Neural progenitor cell (in vitro differentiated cells): Measurements from ENCODE around the gene PSMD3.
"Not testable (repeated sequence)": the region's sequence is repeated elsewhere in the genome, so short reads cannot be mapped to it uniquely, and the experiment has no call there.

ENCODE experiments used
- EZH2 ChIP-seq: fragments of 200-600 bp; sonication (generic); IDR thresholded peaks from 2 replicates; pipeline ENCODE4 v1.6.1; 2017; ENCODE audit warnings: antibody characterized with exemption, mild to moderate bottlenecking, moderate library complexity
- TF ChIP-seq, protein P1 (sequence below): fragments of 200-600 bp; sonication (generic); IDR thresholded peaks from 2 replicates; pipeline ENCODE4 v1.5.1; 2017; ENCODE audit warnings: antibody characterized with exemption, mild to moderate bottlenecking

DNA sequence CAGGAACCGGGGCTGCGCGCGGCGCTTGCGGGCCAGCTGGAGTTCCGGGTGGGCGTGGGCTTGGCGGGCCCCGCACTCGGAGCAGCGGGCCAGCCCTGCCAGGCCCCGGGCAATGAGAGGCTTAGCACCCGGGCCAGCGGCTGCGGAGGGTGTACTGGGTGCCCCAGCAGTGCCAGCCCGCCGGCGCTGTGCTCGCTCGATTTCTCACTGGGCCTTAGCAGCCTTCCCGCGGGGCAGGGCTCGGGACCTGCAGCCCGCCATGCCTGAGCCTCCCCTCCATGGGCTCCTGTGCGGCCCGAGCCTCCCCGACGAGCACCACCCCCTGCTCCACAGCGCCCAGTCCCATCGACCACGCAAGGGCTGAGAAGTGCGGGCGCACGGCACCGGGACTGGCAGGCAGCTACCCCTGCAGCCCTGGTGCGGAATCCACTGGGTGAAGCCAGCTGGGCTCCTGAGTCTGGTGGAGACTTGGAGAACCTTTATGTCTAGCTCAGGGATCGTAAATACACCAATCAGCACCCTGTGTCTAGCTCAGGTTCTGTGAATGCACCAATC lies 30.4 kb downstream of the PSMD3 start:
- TF ChIP-seq, protein P1, sequence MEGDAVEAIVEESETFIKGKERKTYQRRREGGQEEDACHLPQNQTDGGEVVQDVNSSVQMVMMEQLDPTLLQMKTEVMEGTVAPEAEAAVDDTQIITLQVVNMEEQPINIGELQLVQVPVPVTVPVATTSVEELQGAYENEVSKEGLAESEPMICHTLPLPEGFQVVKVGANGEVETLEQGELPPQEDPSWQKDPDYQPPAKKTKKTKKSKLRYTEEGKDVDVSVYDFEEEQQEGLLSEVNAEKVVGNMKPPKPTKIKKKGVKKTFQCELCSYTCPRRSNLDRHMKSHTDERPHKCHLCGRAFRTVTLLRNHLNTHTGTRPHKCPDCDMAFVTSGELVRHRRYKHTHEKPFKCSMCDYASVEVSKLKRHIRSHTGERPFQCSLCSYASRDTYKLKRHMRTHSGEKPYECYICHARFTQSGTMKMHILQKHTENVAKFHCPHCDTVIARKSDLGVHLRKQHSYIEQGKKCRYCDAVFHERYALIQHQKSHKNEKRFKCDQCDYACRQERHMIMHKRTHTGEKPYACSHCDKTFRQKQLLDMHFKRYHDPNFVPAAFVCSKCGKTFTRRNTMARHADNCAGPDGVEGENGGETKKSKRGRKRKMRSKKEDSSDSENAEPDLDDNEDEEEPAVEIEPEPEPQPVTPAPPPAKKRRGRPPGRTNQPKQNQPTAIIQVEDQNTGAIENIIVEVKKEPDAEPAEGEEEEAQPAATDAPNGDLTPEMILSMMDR = not testable (repeated sequence)
- not testable (repeated sequence) for TF ChIP-seq EZH2
